Measurements from ENCODE around the gene MPZ. TPM values are rescaled to one million over a fixed set of nuclear protein-coding genes. Genes with fewer than 3 reads are reported as not detected.

The MPZ gene
- total RNA-seq (ENCODE audit: unreplicated experiment), result 2.6 TPM
- long read RNA-seq, result 0 reads

DNA sequence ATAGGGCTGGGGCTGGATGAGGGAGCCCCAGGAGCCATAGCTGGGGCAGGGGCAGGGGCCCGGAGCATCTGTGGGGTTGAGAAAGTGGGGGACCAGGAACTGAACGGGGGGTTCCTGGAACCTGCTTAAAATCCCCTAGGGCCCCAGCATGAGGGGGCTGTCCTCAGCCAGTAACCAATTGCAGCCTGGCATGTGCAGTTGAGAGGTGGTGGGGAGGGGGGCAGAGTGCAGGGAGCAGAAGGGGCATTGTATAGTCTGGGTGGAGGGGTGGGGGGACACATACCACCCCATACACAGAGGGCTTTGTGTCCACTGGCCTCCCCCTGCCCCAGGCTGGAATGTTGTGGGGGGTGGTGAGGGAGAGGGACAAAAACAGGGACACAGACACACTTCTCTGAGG lies at the start of gene MPZ:
MPZ (minus strand) TSS at position 101 of the 400 bp plus-strand sequence; CDS start at position 38, 63 bp downstream.
- DNase-seq (ENCODE audit: low spot score), result no peak
- Mint-ChIP-seq H3K4me1 (ENCODE audit: unreplicated experiment) (peaks cover 14% of the 10 kb centered on the region), H3K36me3 (ENCODE audit: low read depth, unreplicated experiment) (no peaks in the 10 kb centered on the region), H3K4me3 (ENCODE audit: unreplicated experiment) (no peak within 1 kb of the TSS), H3K27ac (ENCODE audit: unreplicated experiment) (no peak within 1 kb of the TSS), H3K9me3 (ENCODE audit: unreplicated experiment) (no peaks in the 10 kb centered on the region), H3K27me3 (ENCODE audit: unreplicated experiment) (peaks cover 8% of the 10 kb centered on the region)
- TF ChIP-seq, protein P1, sequence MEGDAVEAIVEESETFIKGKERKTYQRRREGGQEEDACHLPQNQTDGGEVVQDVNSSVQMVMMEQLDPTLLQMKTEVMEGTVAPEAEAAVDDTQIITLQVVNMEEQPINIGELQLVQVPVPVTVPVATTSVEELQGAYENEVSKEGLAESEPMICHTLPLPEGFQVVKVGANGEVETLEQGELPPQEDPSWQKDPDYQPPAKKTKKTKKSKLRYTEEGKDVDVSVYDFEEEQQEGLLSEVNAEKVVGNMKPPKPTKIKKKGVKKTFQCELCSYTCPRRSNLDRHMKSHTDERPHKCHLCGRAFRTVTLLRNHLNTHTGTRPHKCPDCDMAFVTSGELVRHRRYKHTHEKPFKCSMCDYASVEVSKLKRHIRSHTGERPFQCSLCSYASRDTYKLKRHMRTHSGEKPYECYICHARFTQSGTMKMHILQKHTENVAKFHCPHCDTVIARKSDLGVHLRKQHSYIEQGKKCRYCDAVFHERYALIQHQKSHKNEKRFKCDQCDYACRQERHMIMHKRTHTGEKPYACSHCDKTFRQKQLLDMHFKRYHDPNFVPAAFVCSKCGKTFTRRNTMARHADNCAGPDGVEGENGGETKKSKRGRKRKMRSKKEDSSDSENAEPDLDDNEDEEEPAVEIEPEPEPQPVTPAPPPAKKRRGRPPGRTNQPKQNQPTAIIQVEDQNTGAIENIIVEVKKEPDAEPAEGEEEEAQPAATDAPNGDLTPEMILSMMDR (IDR thresholded peaks at IDR 0.05; ENCODE audit: unreplicated experiment), result no peak

DNA sequence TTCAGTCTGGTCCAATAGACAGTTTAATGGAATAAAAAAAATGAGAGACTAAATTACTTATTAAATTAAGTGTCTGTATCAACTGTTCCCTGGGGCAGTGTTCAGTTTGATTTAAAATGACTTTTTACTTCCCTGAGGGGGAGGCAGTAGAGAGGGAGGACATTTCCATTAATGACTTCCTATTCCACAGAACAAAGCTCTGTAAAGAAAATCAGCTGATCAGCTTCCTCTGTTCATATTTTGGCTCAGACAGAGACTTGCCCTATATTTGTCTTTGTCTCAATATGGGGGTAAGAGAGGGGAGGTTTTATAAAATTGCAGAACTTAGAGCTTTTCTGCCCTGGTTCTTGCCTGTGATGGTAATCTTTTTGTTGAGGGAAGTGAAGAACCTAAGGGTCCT lies 49.5 kb upstream of the MPZ start:
- Mint-ChIP-seq H3K36me3 (ENCODE audit: low read depth, unreplicated experiment) (peaks cover 5% of the 10 kb centered on the region), H3K9me3 (ENCODE audit: unreplicated experiment) (no peaks in the 10 kb centered on the region), H3K4me3 (ENCODE audit: unreplicated experiment) (no peak overlapping the region), H3K27ac (ENCODE audit: unreplicated experiment) (peak overlapping the region; percentile 72), H3K4me1 (ENCODE audit: unreplicated experiment) (peaks cover 11% of the 10 kb centered on the region), H3K27me3 (ENCODE audit: unreplicated experiment) (peaks cover 2% of the 10 kb centered on the region)
- DNase-seq (ENCODE audit: low spot score), result no peak
- TF ChIP-seq, protein P1 (IDR thresholded peaks at IDR 0.05; ENCODE audit: unreplicated experiment), result no peak

DNA sequence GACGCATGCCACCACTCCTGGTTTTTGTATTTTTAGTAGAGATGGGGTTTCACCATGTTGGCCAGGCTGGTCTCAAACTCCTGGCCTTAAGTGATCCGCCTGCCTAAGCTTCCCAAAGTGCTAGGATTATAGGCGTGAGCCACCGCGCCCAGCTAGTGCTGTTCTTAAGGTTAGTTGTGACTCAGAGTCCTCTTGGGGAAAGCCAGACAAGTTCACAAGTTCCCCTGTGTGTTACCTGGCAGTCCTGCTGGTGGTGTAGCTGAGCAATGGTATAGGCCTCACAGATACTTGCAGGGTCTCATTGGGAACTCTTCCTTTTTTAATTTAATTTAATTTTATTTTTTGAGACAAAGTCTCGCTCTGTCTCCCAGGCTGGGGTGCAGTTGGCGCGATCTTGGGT lies 47.3 kb upstream of the MPZ start:
- Mint-ChIP-seq H3K36me3 (ENCODE audit: low read depth, unreplicated experiment) (no peaks in the 10 kb centered on the region), H3K27me3 (ENCODE audit: unreplicated experiment) (peaks cover 2% of the 10 kb centered on the region), H3K4me3 (ENCODE audit: unreplicated experiment) (no peak overlapping the region), H3K9me3 (ENCODE audit: unreplicated experiment) (no peaks in the 10 kb centered on the region), H3K27ac (ENCODE audit: unreplicated experiment) (no peak overlapping the region), H3K4me1 (ENCODE audit: unreplicated experiment) (peaks cover 11% of the 10 kb centered on the region)
- no peak for DNase-seq (ENCODE audit: low spot score)
- TF ChIP-seq, protein P1 (IDR thresholded peaks at IDR 0.05; ENCODE audit: unreplicated experiment), result no peak

DNA sequence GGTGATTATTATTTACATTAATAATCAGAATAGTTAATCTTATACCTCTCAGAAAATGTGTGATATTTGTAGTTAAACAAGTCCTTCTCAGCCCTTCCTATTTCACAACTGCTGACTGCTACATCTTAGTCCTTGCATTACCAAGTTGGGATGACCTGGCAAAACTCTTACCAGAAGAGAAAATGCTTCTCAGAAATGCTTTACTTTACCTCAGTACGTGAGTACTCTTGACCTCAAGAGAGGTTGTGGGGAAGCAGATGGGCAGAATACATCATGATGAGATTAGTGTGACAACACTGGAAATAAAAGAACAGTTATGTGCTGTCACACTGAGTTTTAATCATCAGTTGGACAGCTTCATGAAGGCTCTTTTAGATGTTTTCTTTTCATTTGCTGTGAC lies 41.7 kb upstream of the MPZ start:
- Mint-ChIP-seq H3K27ac (ENCODE audit: unreplicated experiment) (no peak overlapping the region), H3K27me3 (ENCODE audit: unreplicated experiment) (no peaks in the 10 kb centered on the region), H3K4me3 (ENCODE audit: unreplicated experiment) (no peak overlapping the region), H3K4me1 (ENCODE audit: unreplicated experiment) (no peaks in the 10 kb centered on the region), H3K36me3 (ENCODE audit: low read depth, unreplicated experiment) (peaks cover 4% of the 10 kb centered on the region), H3K9me3 (ENCODE audit: unreplicated experiment) (no peaks in the 10 kb centered on the region)
- DNase-seq (ENCODE audit: low spot score), result no peak
- TF ChIP-seq, protein P1 (IDR thresholded peaks at IDR 0.05; ENCODE audit: unreplicated experiment), result no peak

DNA sequence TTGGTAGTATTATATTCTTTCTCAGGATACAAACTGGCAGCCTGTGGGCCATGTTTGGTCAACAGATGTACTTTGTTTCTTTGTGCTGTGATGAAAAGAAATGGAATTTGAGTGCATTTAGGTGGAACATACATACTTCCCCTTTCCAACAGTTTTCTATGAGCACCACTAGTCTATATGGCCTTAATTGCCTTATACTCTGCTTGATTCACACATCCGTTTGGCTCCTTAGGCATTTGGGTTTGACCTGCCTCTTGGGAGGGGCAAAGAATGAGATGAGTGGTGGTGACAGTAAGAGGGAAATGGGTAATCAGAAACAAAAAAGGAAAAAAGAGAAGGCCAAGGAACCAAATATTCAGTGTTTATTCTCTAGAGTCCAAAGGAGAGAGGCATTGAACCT lies 40.9 kb upstream of the MPZ start:
- H3K27ac Mint-ChIP-seq (ENCODE audit: unreplicated experiment), result no peak overlapping the region

More for the DNA sequence above, 40.9 kb upstream of the MPZ start:
- Mint-ChIP-seq H3K9me3 (ENCODE audit: unreplicated experiment) (no peaks in the 10 kb centered on the region), H3K4me1 (ENCODE audit: unreplicated experiment) (no peaks in the 10 kb centered on the region), H3K4me3 (ENCODE audit: unreplicated experiment) (no peak overlapping the region), H3K27me3 (ENCODE audit: unreplicated experiment) (no peaks in the 10 kb centered on the region), H3K36me3 (ENCODE audit: low read depth, unreplicated experiment) (peaks cover 4% of the 10 kb centered on the region)
- DNase-seq (ENCODE audit: low spot score), result no peak
- TF ChIP-seq, protein P1 (IDR thresholded peaks at IDR 0.05; ENCODE audit: unreplicated experiment), result no peak
